GM06990 (cell line): ENCODE data around the gene CSMD2.

ENCODE experiments used
- DNase-seq: peaks from one replicate; pipeline ENCODE4 v3.0.0-alpha.2; 2011; ENCODE audit not compliant: insufficient read length; ENCODE audit errors: extremely low read depth
- H3K27me3 ChIP-seq: replicated peaks from 2 replicates; pipeline ENCODE4 v1.6.0; 2011; ENCODE audit warnings: low read length; ENCODE audit not compliant: control insufficient read depth, insufficient read depth
- H3K36me3 ChIP-seq: 2 replicates; pipeline ENCODE4 v1.5.1; 2011; ENCODE audit warnings: low read length; ENCODE audit not compliant: control insufficient read depth, insufficient read depth
- H3K4me3 ChIP-seq: replicated peaks from 2 replicates; pipeline ENCODE4 v1.5.1; 2011; ENCODE audit warnings: low read depth, mild to moderate bottlenecking, control low read depth, low read length
- TF ChIP-seq, protein P1 (sequence below): IDR thresholded peaks from 2 replicates; pipeline ENCODE4 v1.5.1; 2011; ENCODE audit warnings: low read length, control low read depth, mild to moderate bottlenecking, inconsistent platforms; ENCODE audit not compliant: insufficient read depth, poor library complexity, severe bottlenecking

Gene CSMD2

GRCh38 chr1:33482412-33482811, 682.6 kb downstream of the CSMD2 start:
- DNase-seq, result no peak
- H3K36me3 ChIP-seq, result peaks cover 5% of the 10 kb centered on the region
- TF ChIP-seq, protein P1, sequence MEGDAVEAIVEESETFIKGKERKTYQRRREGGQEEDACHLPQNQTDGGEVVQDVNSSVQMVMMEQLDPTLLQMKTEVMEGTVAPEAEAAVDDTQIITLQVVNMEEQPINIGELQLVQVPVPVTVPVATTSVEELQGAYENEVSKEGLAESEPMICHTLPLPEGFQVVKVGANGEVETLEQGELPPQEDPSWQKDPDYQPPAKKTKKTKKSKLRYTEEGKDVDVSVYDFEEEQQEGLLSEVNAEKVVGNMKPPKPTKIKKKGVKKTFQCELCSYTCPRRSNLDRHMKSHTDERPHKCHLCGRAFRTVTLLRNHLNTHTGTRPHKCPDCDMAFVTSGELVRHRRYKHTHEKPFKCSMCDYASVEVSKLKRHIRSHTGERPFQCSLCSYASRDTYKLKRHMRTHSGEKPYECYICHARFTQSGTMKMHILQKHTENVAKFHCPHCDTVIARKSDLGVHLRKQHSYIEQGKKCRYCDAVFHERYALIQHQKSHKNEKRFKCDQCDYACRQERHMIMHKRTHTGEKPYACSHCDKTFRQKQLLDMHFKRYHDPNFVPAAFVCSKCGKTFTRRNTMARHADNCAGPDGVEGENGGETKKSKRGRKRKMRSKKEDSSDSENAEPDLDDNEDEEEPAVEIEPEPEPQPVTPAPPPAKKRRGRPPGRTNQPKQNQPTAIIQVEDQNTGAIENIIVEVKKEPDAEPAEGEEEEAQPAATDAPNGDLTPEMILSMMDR, result no peak
- no peaks in the 10 kb centered on the region for H3K27me3 ChIP-seq
- H3K4me3 ChIP-seq, result no peak overlapping the region

- Histone ChIP-seq H3K27me3 (no peaks in the 10 kb centered on the region), H3K36me3 (peaks cover 5% of the 10 kb centered on the region), H3K4me3 (no peak overlapping the region)
- DNase-seq, result no peak
- TF ChIP-seq, protein P1, result no peak
Observed at GRCh38 chr1:33477451-33477850, 687.6 kb downstream of the CSMD2 start.

DNA sequence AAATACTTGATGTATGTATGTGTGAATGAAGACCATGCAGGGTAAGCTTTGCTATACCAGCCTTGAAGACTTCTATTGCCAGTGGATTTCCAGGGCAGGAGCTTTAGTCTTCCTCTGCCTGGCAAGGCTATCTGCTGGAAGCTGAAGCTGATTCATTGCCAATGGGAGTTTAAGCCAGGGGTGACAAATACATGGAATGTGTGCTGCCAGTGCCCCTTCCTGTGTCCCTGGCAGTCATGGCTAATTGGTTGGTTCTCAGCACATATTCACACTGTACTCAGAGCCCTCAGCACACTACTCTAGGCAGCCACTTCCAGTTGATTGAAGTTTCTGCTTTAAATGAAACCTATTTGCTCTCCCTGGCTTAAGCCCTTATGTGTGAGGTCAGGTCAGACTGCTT, 691.1 kb downstream of the CSMD2 start:
- no peak for DNase-seq
- no peaks in the 10 kb centered on the region; the same call in 1 of the 2 replicates for H3K36me3 ChIP-seq
- no peak overlapping the region for H3K4me3 ChIP-seq
- TF ChIP-seq, protein P1, result no peak
- no peaks in the 10 kb centered on the region for H3K27me3 ChIP-seq

DNA sequence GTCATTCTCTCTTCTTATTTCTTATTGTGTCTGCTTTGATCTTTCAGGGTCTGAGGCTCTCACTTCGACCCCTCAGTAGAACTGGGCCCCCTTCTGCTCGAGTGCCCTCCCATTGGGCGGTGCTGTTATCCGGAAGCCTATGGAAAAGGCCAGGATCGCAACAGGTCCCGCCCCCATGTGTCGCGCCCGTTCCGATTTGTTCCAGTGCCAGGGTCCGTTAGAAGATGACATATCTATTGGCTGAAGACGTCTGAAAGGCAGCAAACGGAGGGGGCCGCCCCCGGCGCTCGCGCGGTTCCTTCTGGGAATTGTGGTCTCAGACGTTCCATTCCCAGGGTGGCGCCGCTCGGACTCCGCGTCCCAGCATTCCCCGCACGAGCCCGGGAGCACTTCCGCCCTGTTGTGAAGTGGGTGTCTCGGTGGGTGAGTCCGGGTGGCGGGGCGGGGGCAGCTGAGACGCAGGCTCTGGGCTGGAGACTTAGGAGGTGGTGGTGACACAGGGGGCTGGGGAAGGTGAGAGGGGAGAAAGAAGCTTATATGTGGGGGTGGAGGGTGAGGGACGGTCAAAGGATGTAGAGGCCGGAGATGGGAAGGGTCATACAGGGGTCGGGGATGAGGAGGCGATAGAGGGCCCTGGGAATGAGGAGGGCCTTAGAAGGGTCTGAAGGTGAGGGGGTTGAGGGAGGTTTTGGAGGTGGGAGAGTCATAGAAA, 692.6 kb downstream of the CSMD2 start, which contains the start of gene ZSCAN20:
ZSCAN20 (plus strand) TSS at position 377 of the 712 bp plus-strand sequence. CDS start 6,644 bp downstream, outside the sequence.
- Histone ChIP-seq H3K36me3 (no peaks in the 10 kb centered on the region), H3K27me3 (no peaks in the 10 kb centered on the region), H3K4me3 (peak within 1 kb of the TSS; percentile 86)
- DNase-seq, result peak; percentile 99
- TF ChIP-seq, protein P1, result no peak

GRCh38 chr1:33471416-33471815, 693.6 kb downstream of the CSMD2 start:
- TF ChIP-seq, protein P1, result no peak
- no peaks in the 10 kb centered on the region for H3K27me3 ChIP-seq
- no peaks in the 10 kb centered on the region for H3K36me3 ChIP-seq
- no peak overlapping the region for H3K4me3 ChIP-seq
- no peak for DNase-seq
